GM10847 (cell line): Measurements from ENCODE around the gene ARHGEF40.

ENCODE experiments used
- POLR2A ChIP-seq: IDR thresholded peaks from 2 replicates; pipeline ENCODE4 v1.6.1; 2011; ENCODE audit not compliant: insufficient read length; ENCODE audit errors: extremely low read depth

Gene ARHGEF40

GRCh38 chr14:21070610-21071224, 613 bp downstream of the ARHGEF40 start:
- no peak for TF ChIP-seq POLR2A

GRCh38 chr14:21071225-21072030, 1.3 kb downstream of the ARHGEF40 start:
- no peak for TF ChIP-seq POLR2A

- TF ChIP-seq POLR2A: no peak
Measured at GRCh38 chr14:21072031-21072473, 1.9 kb downstream of the ARHGEF40 start.

- no peak for TF ChIP-seq POLR2A
Measured at GRCh38 chr14:21072781-21073339, 2.8 kb downstream of the ARHGEF40 start.

GRCh38 chr14:21073921-21074320, 3.8 kb downstream of the ARHGEF40 start:
- no peak for TF ChIP-seq POLR2A

- TF ChIP-seq POLR2A: no peak
Measured at GRCh38 chr14:21074398-21075272, 4.5 kb downstream of the ARHGEF40 start.

GRCh38 chr14:21075719-21076437, 5.8 kb downstream of the ARHGEF40 start:
- no peak for TF ChIP-seq POLR2A

- no peak for TF ChIP-seq POLR2A
Measured at GRCh38 chr14:21077672-21078071, 7.6 kb downstream of the ARHGEF40 start.

- no peak for TF ChIP-seq POLR2A
Measured at GRCh38 chr14:21078287-21078686, 8.2 kb downstream of the ARHGEF40 start.

GRCh38 chr14:21078726-21079125, 8.6 kb downstream of the ARHGEF40 start:
- no peak for TF ChIP-seq POLR2A

- TF ChIP-seq POLR2A: no peak
Measured at GRCh38 chr14:21081521-21082142, 11.5 kb downstream of the ARHGEF40 start.

GRCh38 chr14:21083565-21084325, 13.6 kb downstream of the ARHGEF40 start:
- no peak for TF ChIP-seq POLR2A

- no peak for TF ChIP-seq POLR2A
Measured at GRCh38 chr14:21084396-21084795, 14.3 kb downstream of the ARHGEF40 start.

GRCh38 chr14:21084998-21085853, 15.1 kb downstream of the ARHGEF40 start:
- no peak for TF ChIP-seq POLR2A
